Measurements from ENCODE around the gene CASK.

CASK gene

DNA sequence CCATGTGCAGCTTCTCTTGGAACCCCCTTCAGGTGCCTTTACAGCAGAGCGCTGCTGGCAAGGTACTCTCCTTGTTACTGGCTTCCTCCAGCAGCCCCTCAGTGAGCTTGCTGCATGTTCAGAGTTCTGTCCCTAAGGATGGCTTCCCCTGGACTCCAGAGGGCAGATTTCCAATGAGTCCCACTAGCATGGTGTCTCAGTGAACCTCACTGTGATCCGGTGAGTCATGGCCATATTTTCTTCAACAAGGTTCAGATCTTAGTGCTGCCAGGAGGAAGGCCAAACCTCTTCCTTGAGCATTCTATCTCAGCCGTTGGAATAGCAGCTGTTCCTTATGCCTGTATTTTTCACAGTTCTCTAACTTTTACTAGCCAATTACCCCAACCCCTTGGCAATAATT lies 98.8 kb downstream of the CASK start:
- no peak for DNase-seq

DNA sequence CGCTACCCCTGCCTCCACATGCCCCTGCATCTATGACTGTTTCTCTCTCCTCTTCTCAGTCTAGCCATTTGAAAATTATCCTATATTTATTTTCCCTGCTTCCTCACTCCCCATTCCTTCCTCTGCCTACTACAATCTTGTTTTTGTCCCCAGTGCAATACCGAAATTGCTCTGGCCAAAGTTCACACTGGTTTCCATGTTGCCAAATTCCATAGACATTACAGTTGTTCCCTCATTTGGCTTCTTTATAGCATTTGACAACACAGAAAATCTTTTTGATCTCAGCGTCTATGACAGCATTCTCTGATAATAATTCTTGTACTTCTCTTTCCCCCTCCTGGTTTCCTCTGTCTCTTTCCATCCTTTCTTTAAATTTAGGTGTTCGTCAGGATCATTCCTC lies 100.0 kb downstream of the CASK start:
- DNase-seq = no peak

DNA sequence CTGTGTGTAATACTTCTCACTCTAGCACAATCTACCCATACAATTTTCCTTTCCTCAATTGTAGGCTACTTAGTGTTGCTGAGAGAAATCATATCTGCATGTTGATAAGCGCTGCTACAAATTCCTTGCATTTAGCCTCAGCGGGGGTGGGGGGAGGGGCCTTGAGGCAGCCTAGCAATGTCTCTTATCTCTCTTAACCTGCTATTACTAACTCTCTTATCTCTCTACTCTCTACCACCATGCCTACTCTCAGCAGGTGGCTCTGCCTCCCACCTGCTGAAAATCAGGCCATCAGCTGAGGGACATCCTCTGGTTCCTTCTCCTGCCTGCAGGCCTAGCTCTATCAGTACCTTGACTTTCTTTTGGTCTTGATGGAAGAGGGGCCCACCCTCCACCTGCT lies 100.5 kb downstream of the CASK start:
- DNase-seq = no peak

DNA sequence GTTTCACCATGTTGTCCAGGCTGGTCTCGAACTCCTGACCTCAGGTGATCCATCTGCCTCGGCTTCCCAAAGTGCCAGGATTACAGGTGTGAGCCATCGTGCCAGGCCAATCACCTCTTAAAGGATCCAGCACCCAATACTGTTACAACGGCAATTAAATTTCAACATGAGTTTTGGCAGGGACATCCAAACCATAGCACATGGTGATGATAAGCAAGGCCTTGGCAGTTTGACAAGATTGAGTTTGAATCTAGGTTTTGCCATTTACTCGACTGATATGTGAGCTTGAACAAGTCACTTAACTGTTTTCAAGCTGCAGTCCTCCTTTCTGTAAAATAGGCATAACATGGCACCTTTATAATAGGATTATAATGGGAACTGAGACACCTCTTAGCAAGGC lies 115.3 kb downstream of the CASK start:
- no peak for DNase-seq

DNA sequence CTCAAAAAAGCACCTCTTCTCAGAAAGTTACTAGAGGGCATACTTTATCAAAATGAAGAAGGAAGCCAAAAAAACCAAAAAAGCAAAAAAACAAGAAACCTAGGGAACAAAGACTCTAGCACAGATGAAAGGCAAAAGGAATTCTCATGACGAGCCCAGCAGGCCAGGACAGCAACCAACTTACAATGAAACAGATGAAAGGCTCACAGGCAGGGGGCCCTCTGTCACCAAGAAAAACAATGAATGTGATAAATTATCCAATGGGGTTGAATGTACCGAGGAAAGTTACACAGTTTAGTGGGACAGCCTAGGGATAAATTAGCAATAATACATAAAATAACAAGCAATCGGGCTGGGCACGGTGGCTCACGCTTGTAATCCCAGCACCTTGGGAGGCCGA lies 120.4 kb downstream of the CASK start:
- DNase-seq = no peak

DNA sequence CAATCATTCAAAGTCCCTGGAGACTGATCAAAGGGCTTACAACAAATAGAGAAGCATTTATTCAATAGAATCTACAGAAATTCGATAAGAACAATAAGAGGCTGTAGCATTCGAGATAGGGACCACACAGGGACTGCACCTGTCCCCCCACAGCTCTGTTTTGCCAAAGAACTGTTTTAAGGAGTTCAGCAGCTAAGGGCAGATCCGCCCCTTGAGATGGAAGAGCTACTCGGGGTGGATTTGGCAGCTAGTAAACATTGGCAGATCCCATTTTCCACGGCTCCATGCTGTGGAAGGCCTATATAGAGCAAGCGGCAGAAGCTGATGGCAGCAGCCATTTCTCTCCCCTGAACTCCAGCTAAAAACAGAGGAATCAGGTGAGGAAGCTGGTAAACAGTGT lies 123.7 kb downstream of the CASK start:
- no peak for DNase-seq

DNA sequence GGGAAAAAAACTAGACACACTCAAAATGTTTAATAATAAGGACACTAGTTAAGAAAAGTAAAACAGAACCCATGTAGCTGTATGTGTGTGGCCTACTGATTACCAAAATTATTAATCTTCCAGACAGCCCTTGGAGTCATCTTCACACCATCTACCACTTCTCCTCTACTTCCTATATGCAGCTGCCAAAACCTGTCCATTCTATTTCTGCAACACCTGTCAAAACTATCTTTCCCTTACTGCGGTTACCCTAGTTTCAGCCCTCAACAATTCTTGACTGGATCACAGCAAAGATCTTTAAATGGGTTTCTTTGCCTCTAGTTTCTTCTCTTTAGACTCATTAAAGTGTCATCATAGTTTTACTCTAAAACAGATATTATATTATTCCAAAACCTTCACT lies 126.8 kb downstream of the CASK start:
- DNase-seq = no peak

DNA sequence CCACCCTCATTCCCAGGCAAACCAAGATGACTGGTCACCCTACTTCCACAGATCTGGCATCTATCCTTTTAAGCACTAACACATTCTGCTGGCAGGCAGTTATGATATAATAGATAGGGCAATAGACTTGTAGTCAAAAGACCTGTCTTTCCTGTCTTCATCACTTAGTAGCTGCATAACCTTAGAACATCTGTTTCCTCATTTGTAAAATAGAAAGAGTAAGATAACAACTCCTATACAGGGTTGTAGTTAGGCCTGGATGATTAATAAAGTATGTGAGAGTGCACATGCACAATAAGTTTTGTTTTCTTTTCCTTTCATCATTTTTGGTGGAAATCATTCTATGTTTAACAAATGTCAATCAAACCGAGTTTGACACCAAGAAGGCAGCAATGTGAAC lies 127.3 kb downstream of the CASK start:
- no peak for DNase-seq

DNA sequence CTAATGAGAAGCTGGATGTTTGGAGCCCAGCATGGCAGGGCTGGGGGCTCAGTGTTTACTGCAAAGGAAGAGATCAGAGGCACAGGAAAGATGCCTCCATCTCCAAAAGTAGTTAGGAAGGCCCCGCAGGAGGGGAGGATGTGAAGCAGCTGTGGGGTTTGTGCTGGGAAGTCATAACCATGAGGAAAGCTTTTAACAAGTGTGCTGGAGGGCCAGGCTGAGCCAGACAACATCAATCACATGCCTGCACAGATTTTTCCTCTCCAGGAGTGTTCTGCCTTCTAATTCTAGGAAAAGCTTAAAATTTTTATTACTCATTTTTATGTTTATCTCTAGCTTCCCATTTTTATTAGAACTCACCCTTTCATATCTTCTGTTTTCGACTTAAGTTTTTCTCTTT lies 134.0 kb downstream of the CASK start:
- no peak for DNase-seq

DNA sequence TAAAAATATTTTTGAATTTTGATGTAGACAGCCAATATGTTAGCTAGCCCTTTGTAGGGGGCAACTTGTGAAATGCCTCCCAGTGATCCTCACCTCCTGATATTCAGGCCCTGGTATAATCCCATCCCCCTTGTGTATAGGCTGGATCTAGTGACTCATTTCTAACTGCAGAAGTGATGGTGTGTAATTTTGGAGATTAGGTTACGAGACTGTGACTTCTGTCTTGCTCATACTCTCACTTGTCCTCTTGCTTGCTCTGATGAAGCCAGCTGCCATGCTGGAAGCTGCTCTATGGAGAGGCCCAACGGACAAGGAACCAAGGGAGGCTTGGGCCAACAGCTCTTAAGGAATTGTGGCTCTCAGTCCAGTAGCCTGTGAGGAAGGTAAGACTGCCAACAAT lies 137.7 kb downstream of the CASK start:
- no peak for DNase-seq

DNA sequence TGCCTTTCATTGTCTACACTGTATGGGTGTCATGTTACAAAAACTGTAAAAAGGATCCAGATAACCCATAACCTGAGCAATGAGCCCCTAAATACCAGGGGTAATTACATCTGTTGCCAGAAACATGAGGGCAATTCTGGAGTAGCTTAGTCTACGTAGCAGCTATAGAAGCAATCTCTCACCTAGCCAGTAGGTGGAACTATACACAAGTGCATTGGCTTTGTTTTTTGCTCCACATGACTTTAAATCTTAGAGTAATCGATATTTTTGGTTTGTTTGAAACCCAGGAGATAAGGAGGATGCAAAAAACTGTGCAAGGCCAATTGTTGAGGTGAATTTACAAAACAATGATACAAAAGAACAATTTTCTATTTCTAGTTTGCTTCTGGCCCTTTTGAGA lies 141.9 kb downstream of the CASK start:
- peak in 1 of 2 donors; percentile 4 for DNase-seq

DNA sequence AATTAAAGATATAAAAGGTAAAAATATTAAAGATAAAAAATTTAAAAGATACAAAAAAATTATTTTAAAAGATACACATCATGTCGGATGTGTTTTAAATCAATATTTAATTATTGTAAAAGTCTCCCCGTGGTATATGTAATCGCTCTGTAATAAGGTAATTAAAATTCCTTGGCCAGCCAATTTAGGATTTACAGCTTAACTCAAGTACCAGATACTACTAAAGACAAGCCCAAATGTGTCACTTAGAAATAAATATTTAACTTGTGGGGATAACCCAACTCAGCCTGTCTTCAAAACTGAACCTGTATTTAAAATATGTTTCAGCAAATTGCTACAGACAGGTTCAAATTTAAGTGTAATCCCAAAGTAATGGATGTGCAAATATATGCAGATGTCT lies 143.4 kb downstream of the CASK start:
- no peak for DNase-seq

DNA sequence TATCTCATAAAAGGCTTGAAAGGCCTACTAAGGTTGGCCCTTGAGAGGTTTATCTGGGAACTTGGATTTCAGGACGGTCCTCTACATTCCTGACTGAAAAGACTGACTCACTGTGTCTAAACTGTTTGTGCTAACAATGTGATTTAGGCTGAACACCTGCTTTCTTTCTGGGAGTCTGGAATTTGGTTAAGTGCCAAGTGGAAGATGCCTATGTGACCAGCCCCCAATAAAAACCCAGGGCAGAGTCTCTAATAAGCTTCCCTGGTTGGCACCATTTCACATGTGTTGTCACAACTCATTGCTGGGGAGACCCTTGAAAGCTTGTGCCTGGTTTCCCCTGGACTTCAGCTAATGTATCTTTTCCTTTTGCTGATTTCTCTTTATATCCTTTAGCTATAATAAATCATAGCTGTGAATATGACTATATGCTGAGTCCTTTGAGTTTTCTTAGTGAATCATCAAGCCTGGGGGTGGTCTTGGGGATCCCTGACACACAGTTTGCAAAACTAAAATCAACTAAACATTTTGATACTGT lies 144.3 kb downstream of the CASK start:
- no peak for DNase-seq

DNA sequence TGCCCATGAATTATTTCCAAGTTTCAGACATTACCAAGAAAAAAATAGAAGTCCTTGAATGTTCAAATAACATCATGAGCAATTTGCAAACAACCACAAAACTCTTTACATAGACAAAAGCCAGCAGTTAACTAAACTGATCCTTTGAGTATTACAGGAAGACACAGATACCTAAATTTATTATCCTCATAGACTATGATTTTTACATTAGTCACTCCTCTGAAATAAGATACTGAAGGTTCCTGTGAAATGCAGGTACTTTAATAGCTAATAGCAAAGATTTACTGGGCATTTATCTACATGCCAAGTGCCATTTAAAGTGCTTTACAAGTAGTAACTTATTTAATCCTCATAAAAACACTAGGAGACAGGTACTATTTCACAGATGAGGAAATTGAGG lies 161.7 kb downstream of the CASK start:
- DNase-seq = no peak

DNA sequence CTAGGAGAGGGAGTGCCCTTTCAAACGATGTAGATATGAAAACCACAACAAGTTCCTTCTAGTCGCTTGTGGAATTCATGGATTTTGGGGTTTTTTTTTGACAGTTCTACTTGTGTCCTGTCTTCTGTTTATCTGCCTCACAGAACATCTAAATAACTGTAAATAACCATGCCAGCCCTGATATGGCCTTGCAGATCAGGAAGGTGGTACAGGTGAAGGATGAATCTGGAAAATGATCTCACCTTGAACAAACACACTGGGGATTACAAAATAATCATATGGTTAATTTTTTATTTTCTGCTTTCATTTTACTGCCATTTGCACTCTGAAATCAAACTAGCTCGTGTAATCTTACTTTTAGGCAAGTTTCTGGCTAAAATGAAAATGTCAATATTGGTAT lies 162.2 kb downstream of the CASK start:
- no peak for DNase-seq

DNA sequence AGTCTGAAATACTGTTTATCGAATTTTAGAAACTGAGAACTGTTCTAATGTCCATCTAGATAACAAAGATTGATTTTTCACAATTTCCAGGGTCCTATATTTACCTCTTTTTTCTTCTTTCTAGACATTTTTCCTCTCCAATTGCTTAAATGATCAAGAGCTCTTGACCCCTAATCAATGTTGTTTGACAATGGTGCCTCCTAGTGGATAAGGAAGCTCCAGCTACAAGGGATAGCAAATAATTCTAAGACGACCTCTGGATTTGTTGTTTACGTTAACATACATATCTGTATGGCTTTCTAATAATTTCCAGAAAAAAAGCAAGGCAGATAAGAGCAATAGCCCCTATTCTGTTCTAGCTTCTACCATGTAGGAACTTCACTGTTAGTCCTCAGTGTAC lies 163.5 kb downstream of the CASK start:
- peak; percentile 48 to 53 for DNase-seq

DNA sequence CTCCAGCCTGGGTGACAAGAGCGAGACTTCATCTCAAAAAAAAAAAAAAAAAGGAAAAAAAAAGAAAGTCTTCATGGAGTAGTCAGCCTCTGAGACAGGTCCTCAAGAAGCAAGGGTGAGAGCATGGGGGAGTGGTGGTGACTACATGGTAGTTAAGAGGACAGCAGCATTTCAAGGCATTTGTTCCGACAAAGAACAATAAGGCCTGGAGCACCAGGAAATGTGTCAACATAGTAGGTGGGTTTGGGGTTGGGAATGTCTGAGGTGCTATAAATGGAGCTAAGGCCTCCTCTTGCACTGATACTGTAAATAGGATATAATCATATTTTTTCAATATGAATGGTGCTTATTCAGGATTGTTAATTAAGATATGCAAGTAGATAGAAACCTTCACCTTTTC lies 165.0 kb downstream of the CASK start:
- DNase-seq = no peak

DNA sequence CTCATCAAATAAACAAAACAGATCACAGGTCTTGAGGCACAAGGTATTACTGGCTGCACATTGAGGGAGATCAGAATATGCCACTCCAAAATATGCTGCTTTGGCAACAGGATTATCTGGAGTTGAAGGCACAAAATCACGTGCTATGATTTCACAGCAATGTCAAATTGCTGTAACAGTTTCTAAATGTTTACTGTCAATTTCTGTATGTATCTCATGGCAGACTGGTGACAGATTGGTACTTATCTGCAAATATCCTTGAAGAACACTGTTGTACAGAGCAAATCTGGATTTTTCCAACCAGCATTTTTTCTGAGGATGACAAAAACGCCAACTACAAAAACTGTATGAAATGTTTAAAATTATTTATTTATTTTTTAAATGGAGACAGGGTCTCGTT lies 172.6 kb downstream of the CASK start:
- no peak for DNase-seq

DNA sequence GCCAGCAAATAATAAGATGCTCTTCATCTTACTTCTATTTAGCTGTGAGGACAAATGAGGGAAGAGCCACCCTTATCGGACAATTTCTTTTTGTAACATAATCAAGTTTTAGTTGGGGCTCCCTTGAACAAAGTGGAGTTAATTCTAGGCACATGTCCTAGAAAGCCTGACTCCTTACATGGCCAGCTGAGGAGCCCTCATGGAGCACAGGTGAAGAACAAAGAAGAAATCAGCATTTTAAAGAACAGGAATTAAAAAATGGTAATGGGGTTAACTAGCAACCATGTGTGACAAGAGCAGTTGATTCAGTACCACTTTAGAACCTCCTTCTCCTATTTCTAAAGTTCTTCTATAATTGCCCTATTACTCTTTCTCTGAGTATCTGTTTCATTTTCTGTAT lies 183.5 kb downstream of the CASK start:
- no peak for DNase-seq

DNA sequence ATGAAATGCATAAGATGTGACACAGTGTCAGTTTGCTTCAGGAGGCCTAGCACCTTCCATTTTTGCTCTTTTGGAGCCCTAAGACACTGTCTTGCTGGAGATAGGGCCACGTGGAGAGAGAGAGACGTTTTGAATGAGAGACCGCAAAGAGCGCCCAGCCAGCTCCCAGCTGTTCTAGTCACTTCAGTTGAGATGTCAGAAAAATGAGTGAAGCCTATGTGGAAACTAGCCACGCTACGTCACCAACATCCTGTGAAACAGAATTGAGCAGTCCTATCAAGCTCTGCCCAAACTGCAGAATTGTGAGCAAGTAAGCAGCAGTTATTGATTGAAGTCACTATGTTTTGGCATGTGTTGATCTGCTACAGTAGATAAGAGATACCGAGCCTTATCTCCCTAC lies 186.3 kb downstream of the CASK start:
- no peak for DNase-seq

DNA sequence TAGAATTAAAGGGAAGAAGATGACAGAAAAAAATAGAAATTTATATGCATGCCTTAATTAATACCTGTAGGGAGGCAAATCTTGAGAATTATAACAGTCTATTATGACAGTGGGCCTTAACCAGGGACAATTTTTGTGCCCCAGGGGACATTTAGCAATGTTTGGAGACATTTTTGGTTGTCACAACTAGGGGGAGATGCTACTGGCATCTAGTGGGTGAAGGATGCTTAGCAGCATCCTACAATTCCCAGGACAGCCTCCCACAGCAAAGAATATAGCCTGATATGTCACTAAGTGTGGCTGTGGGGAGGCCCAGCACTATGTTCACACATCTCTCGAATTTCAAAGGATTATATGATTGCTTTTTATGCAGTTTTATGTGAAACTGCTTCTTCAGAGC lies 188.8 kb downstream of the CASK start:
- peak; percentile 22 to 26 for DNase-seq

DNA sequence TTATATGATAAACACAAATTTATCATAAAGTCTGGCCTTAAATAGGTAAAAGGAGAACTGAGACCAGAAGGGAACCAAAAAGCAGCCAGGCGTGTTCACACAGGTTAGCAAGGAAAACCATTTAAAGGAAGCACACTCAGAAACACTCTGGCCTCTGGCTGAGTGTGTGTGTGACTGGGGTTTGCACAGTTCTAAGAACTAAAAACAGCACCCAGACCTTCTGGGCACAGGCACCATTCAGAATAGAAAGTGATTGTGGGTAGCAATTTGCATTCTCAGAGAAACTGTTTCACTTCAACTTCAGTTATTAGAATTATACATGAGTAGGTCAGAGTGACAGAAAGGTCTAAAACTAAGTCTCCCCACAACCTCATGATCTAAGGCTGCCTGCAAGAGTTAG lies 189.4 kb downstream of the CASK start:
- peak in 1 of 2 donors; percentile 6 for DNase-seq

DNA sequence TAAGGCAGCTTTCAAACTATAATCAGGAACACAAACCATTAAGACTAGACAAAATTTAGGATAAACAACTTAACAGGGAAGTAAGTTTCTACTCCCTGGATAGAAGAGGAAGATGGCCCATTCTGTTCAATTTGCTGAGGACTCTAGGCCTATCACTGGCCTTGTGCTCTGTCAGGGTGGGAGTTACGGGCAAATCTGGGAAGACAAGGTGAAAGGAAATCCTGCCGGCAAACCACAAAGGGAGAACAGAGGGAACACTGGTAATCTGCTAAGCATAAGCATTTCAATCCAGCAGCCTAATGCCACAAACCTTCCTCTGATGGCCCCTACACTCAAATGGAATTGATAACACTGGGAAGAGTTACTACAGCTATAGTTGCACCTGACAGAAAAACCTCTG lies 191.1 kb downstream of the CASK start:
- no peak for DNase-seq

DNA sequence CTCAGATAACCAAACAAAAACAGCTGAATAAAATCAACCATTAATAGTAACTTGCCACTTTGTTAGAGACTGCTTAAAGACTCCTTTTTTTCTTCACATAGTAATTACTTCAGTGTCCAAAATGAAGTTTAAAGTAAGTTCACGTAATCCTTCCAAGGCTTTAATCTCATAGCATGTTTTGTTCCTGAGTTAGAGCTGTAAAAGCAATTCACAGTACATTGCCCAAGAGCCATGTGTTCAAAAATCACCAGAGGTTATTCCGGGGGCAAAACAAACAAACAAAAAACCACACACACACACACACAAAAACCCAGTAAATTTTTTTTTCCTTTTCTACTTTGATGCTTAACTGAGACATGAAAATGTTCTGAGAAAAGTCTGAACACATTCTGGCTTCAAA lies 193.3 kb downstream of the CASK start:
- DNase-seq = no peak

DNA sequence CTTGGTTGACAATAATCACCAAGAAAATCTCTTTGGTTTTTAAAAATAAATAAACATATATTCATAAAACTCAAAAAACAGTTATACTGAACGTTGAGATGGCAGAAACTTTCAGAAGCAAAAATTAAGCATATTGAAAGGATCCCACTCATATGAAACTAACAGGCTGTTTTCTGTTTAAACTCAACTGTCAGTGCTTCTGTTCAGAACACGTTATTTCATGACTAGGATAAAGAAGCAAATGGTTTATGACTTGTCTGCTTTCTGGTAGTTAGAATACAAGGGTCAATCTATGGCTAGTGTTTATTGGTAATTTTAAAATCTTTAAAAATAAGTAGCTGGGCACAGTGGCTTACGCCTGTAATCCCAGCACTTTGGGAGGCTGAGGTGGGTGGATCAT lies 195.2 kb downstream of the CASK start:
- no peak for DNase-seq

DNA sequence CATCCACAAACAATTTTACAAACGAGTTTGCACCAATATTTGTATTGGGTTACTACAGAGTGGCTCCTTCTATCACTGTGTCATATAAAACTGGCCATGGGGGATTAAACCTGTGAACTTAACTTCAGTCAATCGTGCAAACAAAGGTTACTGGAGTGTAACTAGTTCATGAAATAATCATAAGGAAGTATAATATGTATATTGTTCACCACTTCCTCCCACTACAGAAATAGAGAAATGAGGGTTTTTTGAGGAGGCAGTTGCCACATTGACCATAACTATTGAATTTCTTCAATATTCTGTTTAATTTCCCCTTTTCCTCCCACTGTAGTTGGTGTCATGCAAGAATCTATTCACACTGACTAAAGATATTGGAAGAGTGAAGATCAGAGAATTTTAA lies 199.5 kb downstream of the CASK start, which contains the start of gene GPR82:
Gene GPR82, plus strand, starts transcription at position 356 of the 400 bp plus-strand sequence. CDS start 2,846 bp downstream, outside the sequence.
- DNase-seq = peak; percentile 55 to 87

All from inflammatory macrophage (primary cell).